ENCODE measurements around the gene F13A1.

Gene F13A1

DNA sequence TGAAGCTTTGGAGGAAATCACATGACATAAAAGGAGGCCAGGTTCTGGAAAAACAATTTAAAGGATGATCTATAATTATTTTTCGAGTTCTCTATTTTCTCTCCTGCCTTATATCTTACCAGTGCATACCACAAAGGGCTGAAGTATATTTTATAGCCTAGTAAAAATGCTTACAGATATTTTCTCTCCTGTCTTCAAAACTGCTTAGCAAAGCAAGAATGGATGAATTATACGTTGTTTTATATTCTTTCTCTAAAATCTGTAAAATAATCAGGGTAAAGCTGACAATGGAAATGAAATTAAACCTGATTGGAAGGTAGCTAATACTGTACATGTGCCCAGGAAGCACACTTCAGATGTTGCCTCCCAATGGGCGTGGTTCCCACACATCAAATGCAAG, 123.7 kb downstream of the F13A1 start:
- no peak overlapping the region for H3K4me3 ChIP-seq (ENCODE audit: low read depth, low read length)
- TF ChIP-seq, protein P1, sequence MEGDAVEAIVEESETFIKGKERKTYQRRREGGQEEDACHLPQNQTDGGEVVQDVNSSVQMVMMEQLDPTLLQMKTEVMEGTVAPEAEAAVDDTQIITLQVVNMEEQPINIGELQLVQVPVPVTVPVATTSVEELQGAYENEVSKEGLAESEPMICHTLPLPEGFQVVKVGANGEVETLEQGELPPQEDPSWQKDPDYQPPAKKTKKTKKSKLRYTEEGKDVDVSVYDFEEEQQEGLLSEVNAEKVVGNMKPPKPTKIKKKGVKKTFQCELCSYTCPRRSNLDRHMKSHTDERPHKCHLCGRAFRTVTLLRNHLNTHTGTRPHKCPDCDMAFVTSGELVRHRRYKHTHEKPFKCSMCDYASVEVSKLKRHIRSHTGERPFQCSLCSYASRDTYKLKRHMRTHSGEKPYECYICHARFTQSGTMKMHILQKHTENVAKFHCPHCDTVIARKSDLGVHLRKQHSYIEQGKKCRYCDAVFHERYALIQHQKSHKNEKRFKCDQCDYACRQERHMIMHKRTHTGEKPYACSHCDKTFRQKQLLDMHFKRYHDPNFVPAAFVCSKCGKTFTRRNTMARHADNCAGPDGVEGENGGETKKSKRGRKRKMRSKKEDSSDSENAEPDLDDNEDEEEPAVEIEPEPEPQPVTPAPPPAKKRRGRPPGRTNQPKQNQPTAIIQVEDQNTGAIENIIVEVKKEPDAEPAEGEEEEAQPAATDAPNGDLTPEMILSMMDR (IDR thresholded peaks at IDR 0.05; ENCODE audit: low read depth, low read length) = no peak
- DNase-seq (ENCODE audit: low read depth, low spot score) = no peak
- in situ Hi-C loops (cut with HindIII; ENCODE audit: low sequenced_read_pairs) = no loop called here

DNA sequence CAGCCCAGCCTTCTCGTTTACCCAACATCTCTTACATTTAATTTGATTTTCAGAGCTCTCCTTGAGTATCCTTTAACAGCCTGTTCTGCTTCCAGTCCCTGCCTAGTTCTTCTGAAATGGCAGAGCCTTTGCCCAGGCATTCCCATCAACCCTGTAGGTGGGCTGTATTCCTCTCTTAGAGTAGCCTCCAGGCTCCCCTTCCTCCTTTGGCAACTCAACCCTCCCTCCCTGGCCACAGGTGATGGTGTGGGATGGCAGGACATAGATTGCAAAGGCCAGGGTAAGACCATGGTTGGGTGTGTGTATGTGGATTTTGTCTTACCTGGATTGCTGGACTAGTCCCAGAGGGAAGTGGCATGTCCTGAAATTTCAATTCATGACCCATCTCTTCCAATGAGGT, 125.4 kb downstream of the F13A1 start:
- in situ Hi-C loops (cut with HindIII; ENCODE audit: low sequenced_read_pairs) = no loop called here
- H3K4me3 ChIP-seq (ENCODE audit: low read depth, low read length) = no peak overlapping the region
- TF ChIP-seq, protein P1 (IDR thresholded peaks at IDR 0.05; ENCODE audit: low read depth, low read length) = no peak
- DNase-seq (ENCODE audit: low read depth, low spot score) = no peak

DNA sequence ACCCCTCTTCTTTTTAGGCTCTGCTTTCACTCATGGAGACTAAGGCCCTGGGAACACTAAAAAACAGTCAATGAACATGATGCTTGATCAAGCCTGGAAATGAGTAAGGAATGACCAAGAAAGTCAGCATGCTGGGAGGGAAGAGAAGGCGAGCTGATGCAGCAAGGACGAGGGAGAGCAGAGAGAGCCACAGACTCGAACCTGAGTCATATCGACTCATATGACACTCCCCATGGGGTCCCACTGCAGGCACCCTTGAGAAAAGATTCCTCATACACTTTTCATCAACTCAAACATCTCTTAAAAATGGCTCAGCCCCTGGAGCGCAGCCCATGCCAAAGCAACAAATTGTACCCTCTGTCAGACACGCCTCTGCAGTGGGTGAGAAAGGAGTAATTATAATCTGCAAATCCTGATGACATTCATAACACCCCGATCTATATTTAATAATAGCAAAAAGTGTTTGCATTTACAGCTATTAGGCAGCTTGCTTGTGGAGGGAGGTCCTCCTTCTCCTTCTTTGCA, 127.2 kb downstream of the F13A1 start:
- in situ Hi-C loops (cut with HindIII; ENCODE audit: low sequenced_read_pairs) = no loop called here
- H3K4me3 ChIP-seq (ENCODE audit: low read depth, low read length) = no peak overlapping the region
- DNase-seq (ENCODE audit: low read depth, low spot score) = no peak
- TF ChIP-seq, protein P1 (IDR thresholded peaks at IDR 0.05; ENCODE audit: low read depth, low read length) = no peak

DNA sequence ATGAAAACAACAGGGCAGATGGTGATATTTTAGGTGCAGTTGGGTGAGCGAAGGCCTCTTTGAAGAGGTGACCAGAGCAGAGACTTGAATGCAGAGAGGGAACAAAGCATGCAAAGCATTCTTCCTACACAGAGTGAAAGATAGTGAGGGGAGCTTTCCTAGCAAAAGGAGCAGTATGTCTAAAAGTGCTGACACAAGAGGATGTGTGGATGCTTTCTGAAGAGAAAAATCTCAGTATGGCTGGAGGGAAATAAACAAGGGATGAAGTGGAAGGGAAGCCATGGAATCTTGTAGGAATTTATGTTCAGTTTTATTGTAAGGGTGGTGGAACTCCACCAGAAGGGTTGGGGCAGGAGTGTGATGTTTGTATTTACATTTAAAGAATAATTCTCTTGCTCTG, 128.6 kb downstream of the F13A1 start:
- H3K4me3 ChIP-seq (ENCODE audit: low read depth, low read length) = no peak overlapping the region
- TF ChIP-seq, protein P1 (IDR thresholded peaks at IDR 0.05; ENCODE audit: low read depth, low read length) = no peak
- in situ Hi-C loops (cut with HindIII; ENCODE audit: low sequenced_read_pairs) = no loop called here
- DNase-seq (ENCODE audit: low read depth, low spot score) = no peak

DNA sequence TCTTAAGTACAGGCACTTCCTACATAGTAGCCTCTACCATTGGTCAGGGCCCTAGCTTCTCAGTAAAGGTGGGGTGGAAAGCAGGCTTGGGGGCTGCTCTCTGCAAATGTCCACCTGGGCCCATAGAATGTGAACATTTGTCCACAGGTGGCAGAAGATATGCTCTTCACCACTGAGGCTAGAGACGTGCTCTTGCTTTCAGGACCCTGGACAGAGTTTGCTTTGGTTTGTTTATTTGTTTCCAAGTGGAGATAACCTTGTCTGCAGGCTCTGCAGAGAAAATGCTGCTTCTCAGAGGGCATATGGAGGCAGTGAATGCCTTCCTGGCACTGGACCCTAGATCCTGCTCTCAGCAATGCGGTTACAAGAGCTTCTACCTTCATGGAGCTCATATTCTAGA, 129.0 kb downstream of the F13A1 start:
- no peak for DNase-seq (ENCODE audit: low read depth, low spot score)
- TF ChIP-seq, protein P1 (IDR thresholded peaks at IDR 0.05; ENCODE audit: low read depth, low read length) = no peak
- in situ Hi-C loops (cut with HindIII; ENCODE audit: low sequenced_read_pairs) = no loop called here
- H3K4me3 ChIP-seq (ENCODE audit: low read depth, low read length) = no peak overlapping the region

DNA sequence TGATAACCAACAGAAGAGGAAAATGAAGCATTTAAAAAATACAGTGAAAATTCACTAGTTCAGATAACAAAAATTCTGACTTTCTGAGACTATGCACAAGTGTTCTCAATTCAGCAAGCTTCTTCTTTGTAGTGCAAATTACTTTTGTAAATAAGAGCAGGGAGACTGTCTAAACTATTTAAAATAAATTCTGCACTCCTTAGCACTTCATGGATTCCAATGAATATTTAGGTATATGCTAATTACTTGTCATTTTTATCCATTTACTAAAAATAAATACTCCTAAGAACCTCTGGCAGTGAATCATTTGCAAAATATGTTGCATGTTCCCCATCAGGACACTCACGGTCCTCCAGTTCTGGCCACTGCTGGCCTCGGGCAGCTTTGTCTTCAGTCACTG, 139.8 kb downstream of the F13A1 start:
- DNase-seq (ENCODE audit: low read depth, low spot score) = no peak
- in situ Hi-C loops (cut with HindIII; ENCODE audit: low sequenced_read_pairs) = no loop called here
- TF ChIP-seq, protein P1 (IDR thresholded peaks at IDR 0.05; ENCODE audit: low read depth, low read length) = no peak
- H3K4me3 ChIP-seq (ENCODE audit: low read depth, low read length) = no peak overlapping the region

Measured in astrocyte of the spinal cord (primary cell).